Epithelial cell of esophagus (primary cell): ENCODE data around the gene ARVCF.

Experiments
- DNase-seq: peaks from one replicate; pipeline ENCODE4 v3.0.0; 2010; ENCODE audit warnings: low read depth
- H3K4me3 ChIP-seq: 2 replicates; pipeline ENCODE4 v1.5.1; 2011; ENCODE audit warnings: mild to moderate bottlenecking, low read length, control low read depth
- TF ChIP-seq, protein P1 (sequence below): IDR thresholded peaks from 2 replicates; pipeline ENCODE4 v1.5.1; 2011; ENCODE audit warnings: low read depth, mild to moderate bottlenecking, low read length, control low read depth, inconsistent platforms; ENCODE audit not compliant: insufficient read depth; ENCODE audit errors: missing control alignments

The ARVCF gene

DNA sequence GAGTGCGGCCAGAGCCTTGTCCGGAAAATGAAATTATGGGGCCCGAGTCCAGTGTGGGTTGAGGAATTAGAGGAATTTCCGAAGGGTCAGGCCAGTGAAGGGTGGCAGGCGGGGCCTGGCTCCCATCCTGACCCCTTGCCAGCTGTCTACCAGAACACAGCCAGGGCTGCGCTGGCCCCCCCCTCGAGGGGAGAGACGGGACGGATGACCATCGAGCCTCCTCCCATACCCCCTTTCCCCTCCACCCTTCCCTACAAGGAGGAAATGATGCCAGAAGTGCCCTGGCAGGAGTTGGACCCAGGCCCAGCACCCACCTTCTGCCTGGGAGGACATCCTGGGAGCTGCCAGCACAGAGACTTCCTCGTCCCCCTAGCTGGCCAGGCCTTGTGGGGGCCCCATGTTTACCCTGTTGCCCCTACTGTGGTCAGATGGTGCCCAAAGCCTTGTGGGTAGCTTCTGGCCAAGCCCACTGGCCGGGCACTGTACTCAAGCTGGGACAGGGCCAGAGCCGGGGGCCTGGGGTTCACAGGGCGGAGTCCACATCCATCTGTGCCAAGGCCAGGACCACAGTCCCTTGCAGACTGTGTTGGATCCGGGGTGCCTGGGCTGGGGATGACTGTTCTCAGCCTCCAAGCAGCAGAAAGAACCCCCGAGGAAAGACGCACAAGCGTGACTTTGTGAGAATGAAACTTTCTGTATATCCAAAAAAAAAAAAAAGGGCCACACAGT lies 20.8 kb downstream of the ARVCF start:
- TF ChIP-seq, protein P1, sequence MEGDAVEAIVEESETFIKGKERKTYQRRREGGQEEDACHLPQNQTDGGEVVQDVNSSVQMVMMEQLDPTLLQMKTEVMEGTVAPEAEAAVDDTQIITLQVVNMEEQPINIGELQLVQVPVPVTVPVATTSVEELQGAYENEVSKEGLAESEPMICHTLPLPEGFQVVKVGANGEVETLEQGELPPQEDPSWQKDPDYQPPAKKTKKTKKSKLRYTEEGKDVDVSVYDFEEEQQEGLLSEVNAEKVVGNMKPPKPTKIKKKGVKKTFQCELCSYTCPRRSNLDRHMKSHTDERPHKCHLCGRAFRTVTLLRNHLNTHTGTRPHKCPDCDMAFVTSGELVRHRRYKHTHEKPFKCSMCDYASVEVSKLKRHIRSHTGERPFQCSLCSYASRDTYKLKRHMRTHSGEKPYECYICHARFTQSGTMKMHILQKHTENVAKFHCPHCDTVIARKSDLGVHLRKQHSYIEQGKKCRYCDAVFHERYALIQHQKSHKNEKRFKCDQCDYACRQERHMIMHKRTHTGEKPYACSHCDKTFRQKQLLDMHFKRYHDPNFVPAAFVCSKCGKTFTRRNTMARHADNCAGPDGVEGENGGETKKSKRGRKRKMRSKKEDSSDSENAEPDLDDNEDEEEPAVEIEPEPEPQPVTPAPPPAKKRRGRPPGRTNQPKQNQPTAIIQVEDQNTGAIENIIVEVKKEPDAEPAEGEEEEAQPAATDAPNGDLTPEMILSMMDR: no peak
- no peak overlapping the region for H3K4me3 ChIP-seq
- no peak for DNase-seq

DNA sequence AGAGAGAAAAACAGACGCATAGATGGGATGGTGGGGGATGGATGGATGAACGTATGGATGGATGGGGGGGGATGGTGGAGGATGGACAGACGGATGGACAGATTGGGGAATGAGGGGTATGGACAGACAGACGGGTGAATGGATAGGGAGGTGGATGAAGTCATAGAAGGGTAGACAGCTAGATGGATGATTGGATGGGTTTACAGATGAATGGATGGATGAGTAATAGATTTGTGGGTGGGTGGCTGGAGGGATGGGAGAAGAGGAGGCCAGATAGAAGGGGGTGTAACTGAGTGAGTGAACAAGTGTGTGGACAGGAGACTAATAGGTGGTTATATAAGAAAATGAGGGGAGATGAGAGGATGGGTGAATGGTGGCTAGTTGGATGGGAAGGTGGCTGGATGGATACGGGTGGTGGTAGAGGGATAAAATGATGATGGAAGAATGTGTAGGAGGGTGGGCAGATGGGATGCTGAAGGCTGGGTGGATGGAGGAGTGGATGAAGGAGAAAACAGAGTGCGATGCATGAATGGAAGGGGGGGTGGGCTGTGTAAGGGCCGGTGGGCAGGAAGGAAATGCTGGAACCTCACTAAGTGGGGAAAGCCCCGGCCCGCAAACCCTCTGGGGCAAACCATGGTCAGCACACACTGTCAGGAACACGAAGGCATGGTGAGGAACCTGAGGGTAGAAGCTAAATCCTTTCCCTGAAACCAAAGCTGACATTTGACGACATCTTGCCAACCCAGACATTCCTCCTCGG lies 21.6 kb downstream of the ARVCF start:
- no peak overlapping the region for H3K4me3 ChIP-seq
- TF ChIP-seq, protein P1: no peak
- DNase-seq: no peak

DNA sequence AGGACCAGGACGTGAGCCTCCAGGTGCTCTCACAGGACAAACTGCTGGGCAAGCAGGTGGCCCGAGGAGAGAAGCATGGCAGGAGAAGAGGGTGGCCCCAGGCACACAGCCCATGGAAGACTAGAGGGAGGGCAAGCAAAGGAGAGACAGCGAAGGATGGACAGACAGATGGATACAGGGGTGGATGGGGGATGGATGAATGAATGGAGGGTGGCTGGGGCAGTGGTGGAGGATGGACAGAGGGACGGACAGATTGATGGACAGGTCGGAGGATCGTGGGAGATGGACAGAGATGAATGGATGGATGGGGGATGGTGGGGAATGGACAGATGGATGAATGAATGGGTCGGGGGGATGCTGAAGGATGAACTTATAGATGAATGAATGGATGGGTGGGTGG lies 22.7 kb downstream of the ARVCF start:
- H3K4me3 ChIP-seq: no peak overlapping the region
- TF ChIP-seq, protein P1: no peak
- DNase-seq: no peak

DNA sequence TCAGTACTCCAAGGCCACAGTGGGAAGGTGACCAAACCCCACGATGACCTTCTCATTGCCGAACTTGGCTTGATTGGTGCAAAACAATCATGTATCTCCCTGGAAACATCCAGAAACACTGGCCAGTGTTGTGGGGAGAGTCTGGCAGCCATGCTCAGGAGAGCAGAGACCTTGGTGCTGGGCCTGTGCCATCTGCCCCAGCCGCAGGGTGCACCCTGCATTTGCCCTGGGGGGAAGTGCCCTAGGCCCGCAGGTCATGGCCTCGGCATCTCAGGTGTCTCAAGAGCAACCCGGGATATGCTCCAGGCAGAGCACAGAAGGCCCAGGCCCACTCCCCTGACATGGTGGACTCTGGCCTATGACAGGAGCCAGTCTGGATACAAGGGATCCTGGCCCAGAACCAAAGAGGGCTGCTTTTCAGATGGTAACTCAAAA lies 23.7 kb downstream of the ARVCF start:
- no peak for DNase-seq

DNA sequence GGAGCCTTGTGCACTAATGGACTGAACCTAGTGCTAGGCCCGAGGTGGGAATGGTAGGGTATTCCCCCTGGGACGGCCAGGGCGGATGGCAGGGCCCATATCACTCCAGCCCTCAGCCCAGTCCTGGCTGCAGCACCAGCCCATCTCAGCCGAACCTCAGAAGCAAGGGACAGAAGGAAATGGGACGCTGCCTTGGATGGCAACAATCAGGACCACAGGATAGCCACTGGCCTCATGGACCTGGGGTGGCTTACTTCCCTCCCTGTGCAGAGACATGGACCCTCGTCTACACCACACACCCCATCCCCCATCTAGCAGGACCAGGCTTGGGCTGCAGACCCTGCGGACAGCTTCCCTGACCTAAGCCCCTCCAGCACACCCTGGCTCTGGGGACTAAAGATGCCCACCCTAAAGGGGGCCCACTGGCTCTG lies 24.1 kb downstream of the ARVCF start:
- TF ChIP-seq, protein P1: no peak
- no peak for DNase-seq
- no peak overlapping the region for H3K4me3 ChIP-seq

More for the DNA sequence above, 23.7 kb downstream of the ARVCF start:
- no peak overlapping the region for H3K4me3 ChIP-seq
- TF ChIP-seq, protein P1: no peak

DNA sequence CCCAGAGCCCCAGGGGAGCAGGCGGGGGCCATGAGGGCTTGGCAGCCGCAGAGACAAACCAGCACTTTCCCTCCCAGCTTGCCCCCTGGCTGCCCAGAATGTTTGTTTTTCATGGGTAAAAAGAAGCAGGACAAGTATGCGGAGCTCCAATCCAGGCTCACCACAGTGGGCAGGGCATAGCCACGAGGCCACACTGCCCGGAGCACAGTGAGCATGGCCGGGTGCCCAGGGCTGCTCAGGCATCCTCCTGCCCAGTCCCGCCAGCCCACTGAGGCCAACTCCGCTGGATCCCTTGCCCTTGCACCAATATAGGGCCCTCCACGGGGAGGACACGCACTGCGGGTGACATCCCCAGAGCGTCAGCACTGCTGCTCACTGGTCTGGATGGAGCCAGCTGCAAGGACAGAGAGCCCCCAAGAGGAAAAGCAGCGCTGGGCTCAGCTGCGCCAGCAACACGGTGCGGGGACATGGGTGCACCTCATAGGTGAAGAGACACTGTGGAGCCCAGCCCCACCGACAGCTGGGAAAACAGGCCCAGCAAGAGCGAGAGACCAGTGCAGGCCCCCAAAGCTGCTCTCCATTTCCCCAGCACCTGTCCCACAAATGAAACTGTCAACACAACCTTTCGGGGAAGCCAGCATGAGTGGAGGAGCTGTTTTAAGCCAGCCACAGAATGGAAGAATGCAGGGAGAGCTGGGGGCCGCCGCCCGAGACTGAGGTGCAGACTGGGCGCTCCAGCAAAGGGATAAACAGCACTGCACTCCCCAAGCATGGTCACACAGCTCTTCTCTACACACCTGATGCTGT lies 24.8 kb downstream of the ARVCF start:
- no peak for DNase-seq
- no peak overlapping the region for H3K4me3 ChIP-seq
- TF ChIP-seq, protein P1: no peak
